Measurements from ENCODE around the gene ZNF669.

GRCh38 chr1:247102381-247102780, 1.8 kb downstream of the ZNF669 start:
- TF ChIP-seq CTCF (IDR thresholded peaks at IDR 0.05; ENCODE audit: insufficient read depth, low read length) (no peak), GABPA (IDR thresholded peaks at IDR 0.05; ENCODE audit: low read depth) (no peak), POLR2AphosphoS5 (IDR thresholded peaks at IDR 0.05; ENCODE audit: low read depth) (no peak), REST (IDR thresholded peaks at IDR 0.05; ENCODE audit: insufficient replicate concordance, low read depth) (no peak), SPI1 (IDR thresholded peaks at IDR 0.05; ENCODE audit: borderline replicate concordance, low read depth) (no peak)

All from HL-60 (cell line).